OCI-LY1 (cell line): ENCODE results near the gene SOX12.

Experiments used
- H2AFZ ChIP-seq: fragments of 200-600 bp; sonication (generic), shearing (Covaris generic); 2 replicates; pipeline ENCODE4 v1.6.0; 2014; ENCODE audit warnings: antibody characterized with exemption, mild to moderate bottlenecking, low read length
- H3F3A ChIP-seq: fragments of 200-600 bp; sonication (generic), shearing (Covaris generic); 2 replicates; pipeline ENCODE4 v1.6.0; 2014; ENCODE audit warnings: mild to moderate bottlenecking, antibody characterized with exemption, low read length, moderate library complexity; ENCODE audit not compliant: insufficient read depth
- H3K27ac ChIP-seq: fragments of 200-600 bp; sonication (generic); 2 replicates; pipeline ENCODE4 v1.5.1; 2014; ENCODE audit warnings: low read length, mixed run types, mild to moderate bottlenecking, low read depth; ENCODE audit not compliant: poor library complexity, severe bottlenecking
- H3K27me3 ChIP-seq: fragments of 200-600 bp; sonication (generic); 2 replicates; pipeline ENCODE4 v1.6.0; 2014; ENCODE audit warnings: antibody characterized with exemption, mild to moderate bottlenecking, low read length, moderate library complexity; ENCODE audit not compliant: insufficient read depth
- H3K36me3 ChIP-seq: fragments of 200-600 bp; sonication (generic); 2 replicates; pipeline ENCODE4 v1.6.1; 2014; ENCODE audit warnings: mild to moderate bottlenecking, antibody characterized with exemption, low read length, moderate library complexity, mixed read lengths; ENCODE audit not compliant: insufficient read depth
- H3K4me1 ChIP-seq: fragments of 200-600 bp; sonication (generic); 2 replicates; pipeline ENCODE4 v1.5.1; 2014; ENCODE audit warnings: mild to moderate bottlenecking, low read length, moderate library complexity; ENCODE audit not compliant: insufficient read depth, severe bottlenecking
- H3K4me2 ChIP-seq: fragments of 200-600 bp; sonication (generic), shearing (Covaris generic); 2 replicates; pipeline ENCODE4 v1.6.1; 2014; ENCODE audit warnings: low read length
- H3K4me3 ChIP-seq: fragments of 200-600 bp; sonication (generic); 2 replicates; pipeline ENCODE4 v1.5.1; 2014; ENCODE audit warnings: low read length, low read depth, mild to moderate bottlenecking, mixed read lengths; ENCODE audit not compliant: poor library complexity, severe bottlenecking
- H3K79me2 ChIP-seq: fragments of 200-600 bp; shearing (Covaris generic); 2 replicates; pipeline ENCODE4 v1.6.1; 2016; ENCODE audit warnings: mixed run types, low read length, mixed read lengths; ENCODE audit not compliant: insufficient read depth
- H3K9ac ChIP-seq: fragments of 200-600 bp; sonication (generic), shearing (Covaris generic); 2 replicates; pipeline ENCODE4 v1.6.1; 2014; ENCODE audit warnings: mild to moderate bottlenecking, low read length, mixed read lengths
- H3K9me2 ChIP-seq: fragments of 200-600 bp; sonication (generic), shearing (Covaris generic); 2 replicates; pipeline ENCODE4 v1.6.1; 2014; ENCODE audit warnings: low read depth, mild to moderate bottlenecking, low read length, mixed read lengths
- H3K9me3 ChIP-seq: fragments of 200-600 bp; shearing (Covaris generic); 2 replicates; pipeline ENCODE4 v1.6.1; 2014; ENCODE audit warnings: low read length, mixed read lengths
- H4K20me1 ChIP-seq: fragments of 200-600 bp; sonication (generic), shearing (Covaris generic); 2 replicates; pipeline ENCODE4 v1.6.0; 2016; ENCODE audit warnings: mild to moderate bottlenecking, low read length; ENCODE audit not compliant: insufficient read depth
- CTCF ChIP-seq: fragments of 200-600 bp; sonication (generic), shearing (Covaris generic); IDR thresholded peaks from 2 replicates; pipeline ENCODE4 v1.5.1; 2017; ENCODE audit warnings: mild to moderate bottlenecking, antibody characterized with exemption, low read length, moderate library complexity, mixed read lengths
- EZH2 ChIP-seq: fragments of 200-600 bp; sonication (generic), shearing (Covaris generic); IDR thresholded peaks from 2 replicates; pipeline ENCODE4 v1.8.0; 2017; ENCODE audit warnings: borderline replicate concordance, mixed run types, mild to moderate bottlenecking, antibody characterized with exemption, low read length, moderate library complexity, mixed read lengths

The SOX12 gene

GRCh38 chr20:325045-325888 is at the start of gene SOX12:
Gene SOX12 (plus strand): TSS chr20:325552. CDS start chr20:325925, 373 bp downstream.
- Histone ChIP-seq H3K4me3 (peak within 1 kb of the TSS; percentile 81), H3K79me2 (no peaks in the 10 kb centered on the region), H3K27ac (peak within 1 kb of the TSS; percentile 95), H2AFZ (no peak within 1 kb of the TSS), H3K9me2 (no peaks in the 10 kb centered on the region), H3K9me3 (no peaks in the 10 kb centered on the region), H3K27me3 (no peaks in the 10 kb centered on the region), H3K4me1 (peaks cover 34% of the 10 kb centered on the region), H4K20me1 (no peaks in the 10 kb centered on the region), H3K4me2 (peak within 1 kb of the TSS; percentile 85), H3K9ac (peak within 1 kb of the TSS; percentile 88), H3K36me3 (peaks cover 4% of the 10 kb centered on the region; the same call in 1 of the 2 replicates), H3F3A (no peaks in the 10 kb centered on the region)
- TF ChIP-seq EZH2: no peak
- no peak for TF ChIP-seq CTCF

- H3F3A ChIP-seq: no peaks in the 10 kb centered on the region
- no peak overlapping the region for H3K4me3 ChIP-seq
- TF ChIP-seq EZH2 (no peak), CTCF (no peak)
- H3K4me1 ChIP-seq: no peaks in the 10 kb centered on the region
- H3K36me3 ChIP-seq: no peaks in the 10 kb centered on the region; the same call in 1 of the 2 replicates
- H3K9me2 ChIP-seq: no peaks in the 10 kb centered on the region
- no peaks in the 10 kb centered on the region for H3K79me2 ChIP-seq
- no peak overlapping the region for H3K27ac ChIP-seq
- H4K20me1 ChIP-seq: no peaks in the 10 kb centered on the region
- H3K9ac ChIP-seq: no peak overlapping the region
- no peak overlapping the region for H3K4me2 ChIP-seq
- H2AFZ ChIP-seq: no peak overlapping the region
- H3K9me3 ChIP-seq: no peaks in the 10 kb centered on the region
- 0 out of 2 replicates have a peak, but pooled peaks cover 4% of the 10 kb centered on the region for H3K27me3 ChIP-seq
Observed at GRCh38 chr20:275791-276190, 49.6 kb upstream of the SOX12 start.

GRCh38 chr20:276620-277495 is 48.5 kb upstream of the SOX12 start:
- no peak for TF ChIP-seq CTCF
- no peak for TF ChIP-seq EZH2
- Histone ChIP-seq H3K4me1 (no peaks in the 10 kb centered on the region), H3F3A (no peaks in the 10 kb centered on the region), H3K27me3 (no peaks in the 10 kb centered on the region), H3K36me3 (no peaks in the 10 kb centered on the region; the same call in 1 of the 2 replicates), H3K9me2 (no peaks in the 10 kb centered on the region), H3K27ac (no peak overlapping the region), H3K79me2 (no peaks in the 10 kb centered on the region), H3K4me2 (no peak overlapping the region), H3K4me3 (no peak overlapping the region), H3K9ac (no peak overlapping the region), H4K20me1 (no peaks in the 10 kb centered on the region), H2AFZ (no peak overlapping the region), H3K9me3 (no peaks in the 10 kb centered on the region)
